Activated naive CD4-positive, alpha-beta T cell treated with anti-CD3 and anti-CD28 coated beads, Interleukin-2, amount 10 ng/mL, durations not matched to agents 5 hours and 36 hours (primary cell): ENCODE measurements around the gene DNHD1. TPM values are rescaled to one million over a fixed set of nuclear protein-coding genes. Genes with fewer than 3 reads are reported as not detected.

ENCODE experiments used
- total RNA-seq, 2 experiments: library from RNA; stranded (reverse); gene quantifications; one replicate each; pipeline ENCODE4 v1.2.3, GENCODE V29; 2021

The DNHD1 gene, protein sequence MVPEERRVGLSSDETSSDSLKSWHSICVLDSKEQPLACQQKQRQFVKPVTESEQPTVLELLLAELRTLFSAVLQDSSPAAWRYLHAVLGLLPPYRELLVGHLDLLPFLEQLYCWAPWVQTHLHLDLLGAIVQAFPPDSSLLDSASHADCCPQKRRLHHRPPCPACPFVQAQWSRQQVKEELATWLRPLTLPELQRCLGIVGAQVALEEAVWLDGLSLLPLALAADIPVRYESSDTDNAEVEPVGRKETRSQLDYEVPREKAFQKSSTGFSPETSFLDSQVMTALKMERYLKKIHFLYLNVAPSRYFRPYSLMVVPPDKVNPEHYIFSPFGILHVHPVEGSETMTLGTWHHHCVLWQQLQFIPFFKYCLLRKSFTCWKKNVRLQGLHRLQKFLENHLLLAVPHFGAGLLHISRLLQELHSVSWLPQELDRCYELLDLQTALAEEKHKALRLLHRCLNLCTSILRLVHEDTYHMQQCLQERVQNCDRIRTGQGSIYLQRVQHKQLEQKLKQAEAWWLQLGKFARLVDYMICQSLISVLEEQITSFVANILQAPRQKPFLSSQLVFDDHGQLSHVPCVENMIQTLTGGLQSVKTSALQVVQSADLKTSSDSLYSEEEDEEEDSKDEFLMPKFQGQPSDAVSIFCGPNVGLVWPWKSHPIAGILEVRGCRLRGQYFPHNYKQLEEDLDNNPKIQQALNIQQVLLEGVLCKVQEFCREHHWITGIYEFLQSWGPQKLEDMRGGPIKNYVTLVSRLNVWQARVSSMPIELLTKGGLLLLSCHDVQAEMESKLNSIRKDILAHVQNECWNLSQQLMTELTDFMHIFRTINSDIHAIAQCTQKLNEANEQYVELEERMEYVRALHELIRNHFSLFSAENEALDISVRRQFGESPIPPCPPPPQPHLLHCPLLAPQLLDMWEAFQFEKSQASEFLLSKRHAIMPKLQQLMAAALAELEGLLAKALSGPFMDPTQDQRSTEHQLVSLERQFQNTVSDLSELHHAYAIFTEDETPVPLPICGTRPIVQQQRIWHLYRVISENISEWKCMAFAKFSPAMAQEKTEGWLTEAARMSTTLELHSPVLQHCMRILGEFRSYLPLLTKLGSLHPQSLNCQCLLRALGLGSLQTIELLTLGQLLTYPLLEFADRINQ (N-terminal part only)
- 10 to 100 TPM; 18.5 to 21.1 TPM for total RNA-seq

GRCh38 chr11:6497069-6497839 is at the start of gene DNHD1:
TSS of gene DNHD1 (plus strand) at chr11:6497280. CDS start at chr11:6498216, 936 bp downstream.

GRCh38 chr11:6473451-6474412 is 23.3 kb upstream of the DNHD1 start, which contains the start of gene TRIM3:
TSS of gene TRIM3 (minus strand) at chr11:6473941. CDS start at chr11:6465695, 8,246 bp downstream.

GRCh38 chr11:6481012-6481923 is 15.8 kb upstream of the DNHD1 start, which contains the start of the genes ARFIP2 and TIMM10B:
TSS of gene ARFIP2 (minus strand) at chr11:6481331. CDS start at chr11:6480421, 910 bp downstream.
TSS of gene TIMM10B (plus strand) at chr11:6481501. CDS start at chr11:6481517, 16 bp downstream.

DNA sequence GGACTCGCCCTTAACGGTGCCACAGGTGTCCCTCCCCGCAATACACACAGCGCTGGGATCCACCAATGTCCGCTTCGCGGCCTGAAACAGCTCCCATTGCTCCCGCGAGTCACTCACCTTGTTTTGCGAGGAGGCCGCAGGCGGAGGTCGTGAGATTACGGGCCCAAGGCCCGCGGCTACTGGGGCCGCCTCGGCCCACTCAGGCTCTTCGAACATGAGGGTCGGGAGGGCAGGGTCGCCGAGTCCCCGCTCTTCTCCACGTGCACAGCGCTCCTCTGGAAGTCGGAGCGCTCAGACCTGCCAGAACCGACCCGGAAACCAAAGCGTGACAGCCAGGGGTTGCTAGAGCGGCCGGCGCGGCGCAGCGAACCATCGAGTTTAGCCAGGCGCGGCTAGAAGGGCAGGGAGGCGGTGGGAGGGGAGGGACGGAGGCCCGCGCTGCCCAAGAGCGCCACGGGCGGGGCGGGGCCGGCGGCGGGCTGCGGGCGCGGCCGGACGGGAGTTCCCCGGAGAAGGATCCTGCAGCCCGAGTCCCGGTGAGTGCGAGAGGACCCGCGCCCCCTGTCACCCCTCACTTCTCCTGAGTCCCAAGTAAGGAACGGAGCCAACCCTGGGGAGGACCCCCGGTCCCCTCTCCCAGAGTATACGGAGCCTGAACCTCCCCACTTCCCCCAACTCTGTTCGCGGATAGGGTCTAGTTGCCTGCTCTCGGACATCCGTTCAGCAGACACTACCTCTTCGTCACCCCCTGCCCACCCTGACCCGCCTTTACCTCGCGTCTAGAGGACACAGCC is 106.4 kb downstream of the DNHD1 start, which contains the start of the genes ILK and RRP8:
Gene ILK (plus strand): TSS at position 488 of the 794 bp plus-strand sequence. CDS start 498 bp downstream, outside the sequence.
Gene RRP8 (minus strand): TSS at position 330 of the 794 bp plus-strand sequence. CDS start 114 bp downstream, at position 216.

DNA sequence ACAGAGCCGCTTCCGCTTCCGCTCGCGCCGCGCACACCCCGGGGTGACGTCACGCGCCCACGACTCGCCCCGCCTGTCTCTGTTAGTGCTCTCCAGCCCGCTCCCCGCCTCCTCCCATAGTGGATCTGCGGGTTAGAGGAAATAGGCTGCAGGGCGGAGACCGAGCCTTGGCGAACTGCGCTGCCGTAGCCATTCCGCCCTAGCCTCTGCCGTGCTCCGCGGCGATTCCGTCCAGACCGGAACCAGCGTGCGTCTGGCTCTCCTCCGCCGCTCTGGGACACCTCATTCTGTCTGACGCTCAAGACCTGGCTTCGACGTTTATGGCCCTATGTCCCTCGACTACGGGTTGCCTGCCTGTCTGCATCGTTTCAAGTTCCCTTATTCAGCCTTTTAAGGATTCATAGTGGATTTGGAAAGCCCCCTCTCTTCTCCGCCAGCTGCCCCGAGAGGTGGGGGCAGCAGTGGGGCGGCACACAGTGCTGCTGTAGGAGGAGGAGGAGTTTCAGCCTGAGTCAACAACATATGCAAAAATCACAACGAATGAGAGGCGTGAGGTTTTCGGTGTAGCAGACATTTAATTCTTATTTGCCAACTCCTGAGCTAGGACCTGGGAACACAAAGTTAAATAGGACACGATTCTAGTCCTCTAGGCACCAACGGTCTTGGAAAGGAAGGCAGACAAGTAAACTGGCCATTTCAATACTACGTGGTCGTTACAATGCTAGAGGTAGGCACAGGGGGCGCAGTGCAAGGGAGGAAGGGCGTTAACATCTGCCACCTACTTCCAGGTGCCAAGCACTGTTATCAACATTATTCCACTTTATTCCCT is 115.3 kb downstream of the DNHD1 start, which contains the start of gene TAF10:
Gene TAF10 (minus strand): TSS at position 4 of the 829 bp plus-strand sequence. CDS start 27 bp downstream, outside the sequence.

DNA sequence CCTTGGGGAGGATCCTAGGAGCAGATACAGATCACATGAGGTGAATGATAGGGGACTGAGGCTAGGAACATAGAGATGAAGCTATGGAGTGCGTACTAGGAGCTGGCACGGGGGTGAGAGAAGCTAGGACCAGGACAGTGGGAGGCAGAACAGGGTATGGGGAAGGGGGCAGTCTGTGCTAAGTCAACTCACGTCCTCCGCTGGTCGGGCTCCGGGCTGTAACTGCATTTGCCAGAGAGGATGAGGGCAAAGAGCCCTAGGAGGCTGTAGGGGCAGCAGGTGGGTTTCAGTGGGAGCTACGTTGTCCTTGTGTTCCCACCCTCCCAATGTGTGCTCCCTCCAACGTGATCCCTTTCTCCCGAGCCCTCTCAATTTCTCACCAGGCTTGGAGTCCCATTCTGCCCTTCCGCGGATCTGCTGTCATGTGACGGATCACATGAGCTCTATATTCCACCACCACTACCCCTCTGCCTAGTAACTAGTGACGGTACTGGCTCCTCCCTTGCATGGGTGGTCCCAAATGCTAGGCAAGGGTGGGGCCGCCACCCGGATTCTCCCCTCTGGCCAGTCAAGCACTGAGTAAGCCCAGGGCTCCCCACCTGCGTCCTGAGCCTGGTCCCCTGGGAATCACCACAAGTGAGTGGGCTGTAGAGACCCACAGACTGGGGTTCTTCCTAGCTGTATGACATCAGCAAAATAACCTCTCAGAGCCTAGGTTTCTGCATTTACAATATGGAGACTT is 122.1 kb downstream of the DNHD1 start, which contains the start of gene TPP1:
Gene TPP1 (minus strand): TSS at position 419 of the 742 bp plus-strand sequence. CDS start 22 bp downstream, at position 397.

Other genes with a start within 250 kb of the DNHD1 start
- not detected for gene CCKBR, start 237.4 kb upstream of the DNHD1 start, total RNA-seq
- gene CAVIN3, start 176.8 kb upstream of the DNHD1 start, total RNA-seq: 1 to 10 TPM; 1.3 to 1.5 TPM
- gene SMPD1, start 106.8 kb upstream of the DNHD1 start, total RNA-seq: 10 to 100 TPM; 50.0 to 50.1 TPM
- gene APBB1, start 78.2 kb upstream of the DNHD1 start, total RNA-seq: 10 to 100 TPM; 63.5 to 66.8 TPM
- under 1 TPM in 1 of 2 experiments, not detected in 1; 0.39 TPM for gene HPX, start 56.3 kb upstream of the DNHD1 start, total RNA-seq
- 1 to 10 TPM; 7.5 to 9.3 TPM for gene TRIM3, start 23.3 kb upstream of the DNHD1 start, total RNA-seq
- 10 to 100 TPM; 40.7 to 42.8 TPM for gene ARFIP2, start 15.9 kb upstream of the DNHD1 start, total RNA-seq
- 10 to 100 TPM; 40.9 to 42.2 TPM for gene TIMM10B, start 15.8 kb upstream of the DNHD1 start, total RNA-seq
- 10 to 100 TPM; 27.1 to 32.8 TPM for gene RRP8, start 106.3 kb downstream of the DNHD1 start, total RNA-seq
- gene ILK, start 106.5 kb downstream of the DNHD1 start, total RNA-seq: 100 to 1,000 TPM; 151 to 155 TPM
- gene TAF10, start 114.9 kb downstream of the DNHD1 start, total RNA-seq: 100 to 1,000 TPM; 143 to 148 TPM
- gene TPP1, start 122.1 kb downstream of the DNHD1 start, total RNA-seq: 100 to 1,000 TPM in 1 of 2 experiments, 10 to 100 TPM in 1; 99.0 to 101 TPM
- under 1 TPM; 0.36 to 0.38 TPM for gene DCHS1, start 158.5 kb downstream of the DNHD1 start, total RNA-seq
- 10 to 100 TPM; 36.1 to 38.8 TPM for gene MRPL17, start 186.1 kb downstream of the DNHD1 start, total RNA-seq